H7 (cell line): ENCODE measurements around the gene GPR156. TPM values are rescaled to one million over a fixed set of nuclear protein-coding genes. Genes with fewer than 3 reads are reported as not detected.

Experiments
- DNase-seq: peaks from one replicate; pipeline ENCODE4 v3.0.0; 2012
- H3K27me3 ChIP-seq: 2 replicates; pipeline ENCODE4 v1.6.0; 2011; ENCODE audit warnings: mild to moderate bottlenecking, low read length; ENCODE audit not compliant: control insufficient read depth, insufficient read depth
- H3K36me3 ChIP-seq: replicated peaks from 2 replicates; pipeline ENCODE4 v1.5.1; 2011; ENCODE audit warnings: low read length; ENCODE audit not compliant: control insufficient read depth, insufficient read depth
- H3K4me3 ChIP-seq: 2 replicates; pipeline ENCODE4 v1.5.1; 2011; ENCODE audit warnings: low read depth, mild to moderate bottlenecking, control low read depth, low read length, moderate library complexity; ENCODE audit not compliant: insufficient read depth
- total RNA-seq: library from RNA; depleted of rRNA; stranded (reverse); fragments of >200 nt; shearing (Covaris generic); gene quantifications from 2 replicates; pipeline ENCODE4 v1.2.3, GENCODE V29; 2014

Gene GPR156
- total RNA-seq, 1 experiment from 2014 or later, result 0.55 TPM

DNA sequence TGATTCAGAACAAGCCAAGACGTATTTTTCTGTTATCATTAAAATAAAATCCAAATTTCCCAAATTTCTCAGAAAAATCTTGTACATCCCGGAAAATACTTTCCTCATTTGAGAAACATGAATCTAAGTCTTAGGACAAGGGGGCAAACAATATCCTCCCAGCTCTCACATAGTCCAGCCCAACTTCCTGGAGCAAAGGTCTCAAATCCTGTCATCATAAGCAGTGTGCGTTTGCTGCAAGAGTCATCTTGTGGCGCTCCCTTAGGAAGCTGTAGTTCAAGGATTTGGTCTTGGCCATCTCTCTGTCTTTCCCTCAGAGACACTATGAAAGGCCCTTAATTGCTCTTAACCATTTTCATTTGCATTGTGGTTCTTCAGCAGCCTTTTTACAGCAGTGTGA lies 133.2 kb downstream of the GPR156 start:
- H3K36me3 ChIP-seq, result no peaks in the 10 kb centered on the region
- no peaks in the 10 kb centered on the region for H3K27me3 ChIP-seq
- H3K4me3 ChIP-seq, result no peak overlapping the region
- no peak for DNase-seq

DNA sequence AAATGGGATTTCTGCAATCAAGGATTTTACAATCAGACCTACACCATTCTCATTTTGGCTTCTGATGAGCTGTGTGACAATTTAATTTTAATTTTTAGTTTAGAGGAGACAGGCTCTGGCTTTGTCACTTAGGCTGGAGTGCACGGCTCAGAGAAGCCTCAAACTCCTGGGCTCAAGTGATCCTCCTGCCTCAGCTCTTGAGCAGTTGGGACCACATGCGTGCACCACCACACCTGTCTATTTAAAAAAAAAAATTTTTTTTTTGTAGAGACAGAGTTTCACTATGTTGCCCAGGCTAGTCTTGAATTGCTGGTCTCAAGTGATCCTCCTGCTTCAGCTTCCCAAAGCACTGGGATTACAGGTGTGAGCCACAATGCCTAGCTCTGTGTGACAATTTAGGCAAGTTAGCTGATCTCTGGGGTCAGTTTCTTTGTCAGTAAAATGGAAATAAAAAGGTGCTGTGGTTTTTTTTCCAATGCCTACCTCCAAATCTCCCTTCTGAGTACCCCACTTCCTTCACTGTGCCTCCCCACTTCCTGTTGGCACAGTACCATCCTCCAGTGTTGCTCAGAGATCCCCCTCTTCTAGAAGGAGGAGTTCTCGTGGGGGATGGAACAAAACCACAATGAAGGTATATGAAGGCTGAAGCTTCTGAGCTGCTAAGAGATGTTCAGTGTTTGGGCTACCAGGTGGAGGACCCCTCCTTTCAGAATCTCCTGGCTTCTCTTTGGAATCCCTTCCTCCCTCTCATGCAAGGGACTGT lies 136.7 kb downstream of the GPR156 start:
- no peaks in the 10 kb centered on the region for H3K27me3 ChIP-seq
- no peak overlapping the region for H3K4me3 ChIP-seq
- no peaks in the 10 kb centered on the region for H3K36me3 ChIP-seq
- no peak for DNase-seq

- peak; percentile 56 for DNase-seq
- Histone ChIP-seq H3K27me3 (no peaks in the 10 kb centered on the region), H3K36me3 (no peaks in the 10 kb centered on the region), H3K4me3 (no peak overlapping the region)
Measured at GRCh38 chr3:120147072-120147871, 137.8 kb downstream of the GPR156 start.

DNA sequence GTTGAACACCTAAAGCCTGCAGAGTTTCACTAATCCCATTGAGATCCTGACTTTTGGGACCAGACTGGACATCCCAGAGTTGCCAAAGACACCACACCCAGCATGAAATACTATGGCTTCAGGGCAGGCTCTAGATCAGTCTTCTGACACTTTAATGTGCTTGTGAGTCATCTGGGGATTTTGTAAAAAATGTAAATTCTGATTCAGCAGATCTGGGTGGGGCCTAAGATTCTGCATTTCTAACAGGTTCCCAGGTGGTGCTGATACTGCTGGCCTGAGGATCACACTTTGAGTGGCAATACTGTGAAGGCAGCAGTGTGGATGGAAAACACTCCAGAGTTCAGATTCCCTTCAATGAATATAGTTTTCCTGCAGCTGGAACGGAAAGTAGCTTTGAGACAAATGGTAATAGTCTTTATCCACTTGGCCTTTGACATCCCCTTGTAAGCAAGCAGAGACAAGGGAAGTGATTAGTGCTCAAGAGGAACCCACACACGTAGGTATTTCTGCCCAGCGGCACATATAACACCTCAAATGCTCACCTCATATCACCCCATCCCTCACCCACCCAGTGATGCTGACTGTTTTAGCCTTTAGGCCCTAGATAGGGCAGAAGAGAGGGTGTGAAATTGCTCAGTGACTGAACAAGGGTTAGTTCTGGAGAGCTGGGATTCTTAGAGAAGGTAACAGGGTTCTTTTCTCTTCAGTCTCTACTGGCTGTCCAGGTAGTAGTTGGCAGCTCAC lies 139.3 kb downstream of the GPR156 start:
- DNase-seq, result no peak
- no peaks in the 10 kb centered on the region for H3K27me3 ChIP-seq
- no peak overlapping the region for H3K4me3 ChIP-seq
- H3K36me3 ChIP-seq, result no peaks in the 10 kb centered on the region

DNA sequence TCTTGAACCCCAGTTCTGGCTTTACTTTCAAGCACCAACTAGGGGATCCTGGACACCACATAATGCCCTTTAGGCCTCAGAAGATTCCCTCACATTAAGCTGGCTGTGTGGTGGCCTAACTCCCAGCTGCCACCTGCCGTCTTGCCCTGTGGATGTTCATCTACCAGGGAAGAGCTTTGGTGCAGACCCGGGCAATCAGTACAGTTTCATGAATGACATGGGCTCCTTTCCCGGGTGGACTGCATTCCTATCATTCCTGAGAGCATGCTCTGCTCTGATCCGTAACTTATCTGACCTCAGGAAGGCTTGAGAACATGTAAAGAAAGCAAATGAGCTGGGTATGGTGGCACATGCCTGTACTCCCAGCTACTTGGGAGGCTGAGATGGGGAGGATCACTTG lies 140.8 kb downstream of the GPR156 start:
- no peaks in the 10 kb centered on the region for H3K27me3 ChIP-seq
- H3K4me3 ChIP-seq, result no peak overlapping the region
- no peak for DNase-seq
- no peaks in the 10 kb centered on the region for H3K36me3 ChIP-seq

DNA sequence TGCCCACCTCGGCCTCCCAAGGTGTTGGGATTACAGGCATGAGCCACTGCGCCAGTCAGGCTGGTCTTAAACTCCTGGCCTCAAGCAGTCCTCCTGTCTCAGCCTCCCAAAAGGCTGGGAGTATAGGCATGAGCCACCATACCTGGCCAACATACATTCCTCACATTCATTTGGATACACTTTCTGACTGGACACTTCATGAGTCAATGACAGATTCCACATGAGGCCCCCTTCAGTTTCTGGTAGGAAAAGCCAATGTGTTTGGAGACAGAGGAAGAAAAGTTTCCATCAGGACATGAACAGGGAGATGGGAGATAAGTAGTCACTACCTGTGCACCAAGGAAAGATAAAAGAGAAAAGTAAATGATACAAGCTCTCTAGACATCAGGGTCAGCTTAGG lies 141.3 kb downstream of the GPR156 start:
- no peak for DNase-seq
- Histone ChIP-seq H3K4me3 (no peak overlapping the region), H3K36me3 (no peaks in the 10 kb centered on the region), H3K27me3 (no peaks in the 10 kb centered on the region)

DNA sequence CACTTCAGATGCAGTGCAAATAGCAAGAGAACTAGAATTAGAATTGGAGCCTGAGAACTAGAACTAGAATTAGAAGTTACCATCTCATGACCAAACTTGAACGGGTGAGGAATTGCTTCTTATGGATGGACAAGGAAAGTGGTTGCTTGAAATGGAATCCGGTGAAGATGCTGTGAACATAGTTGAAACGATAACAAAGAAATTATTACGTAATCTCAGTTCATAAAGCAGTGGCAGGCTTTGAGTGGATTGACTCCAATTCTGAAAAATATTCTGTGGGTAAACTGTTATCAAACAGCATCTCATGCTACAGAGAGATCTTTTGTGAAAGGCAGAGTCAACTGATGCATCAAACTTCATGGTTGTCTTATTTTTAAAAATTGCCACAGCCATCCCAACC lies 142.8 kb downstream of the GPR156 start:
- Histone ChIP-seq H3K4me3 (no peak overlapping the region), H3K36me3 (no peaks in the 10 kb centered on the region), H3K27me3 (no peaks in the 10 kb centered on the region)
- no peak for DNase-seq

- no peak for DNase-seq
- Histone ChIP-seq H3K36me3 (no peaks in the 10 kb centered on the region), H3K27me3 (no peaks in the 10 kb centered on the region), H3K4me3 (no peak overlapping the region)
Measured at GRCh38 chr3:120140098-120140742, 144.8 kb downstream of the GPR156 start.

- Histone ChIP-seq H3K36me3 (no peaks in the 10 kb centered on the region), H3K27me3 (no peaks in the 10 kb centered on the region), H3K4me3 (no peak overlapping the region)
- DNase-seq, result no peak
Measured at GRCh38 chr3:120139140-120139539, 145.9 kb downstream of the GPR156 start.

DNA sequence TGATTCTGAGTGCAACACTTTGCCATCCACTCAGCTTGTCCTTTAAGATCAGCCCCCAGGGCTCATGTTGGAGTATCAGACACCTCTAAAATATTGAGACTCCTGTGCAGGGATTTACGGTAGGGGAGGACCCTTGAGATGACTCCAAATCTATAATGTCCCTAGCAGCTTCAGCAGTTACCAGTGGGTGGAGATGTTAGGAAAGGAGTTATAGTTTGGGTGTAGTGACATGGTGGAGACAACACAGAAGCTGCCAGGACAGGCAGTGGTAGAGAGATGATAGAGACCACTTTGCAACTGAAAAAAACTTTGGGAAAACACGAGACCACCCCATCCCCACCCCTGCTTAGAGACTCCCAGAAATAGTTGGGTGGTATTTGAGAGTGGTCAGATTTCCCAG lies 147.5 kb downstream of the GPR156 start:
- no peak for DNase-seq
- no peaks in the 10 kb centered on the region for H3K27me3 ChIP-seq
- H3K4me3 ChIP-seq, result no peak overlapping the region
- H3K36me3 ChIP-seq, result no peaks in the 10 kb centered on the region

GRCh38 chr3:120130656-120131055 lies 154.4 kb downstream of the GPR156 start:
- Histone ChIP-seq H3K27me3 (no peaks in the 10 kb centered on the region), H3K36me3 (no peaks in the 10 kb centered on the region), H3K4me3 (no peak overlapping the region)
- DNase-seq, result no peak

- H3K27me3 ChIP-seq, result no peaks in the 10 kb centered on the region
Measured at GRCh38 chr3:120129718-120130513, 155.1 kb downstream of the GPR156 start.

GRCh38 chr3:120129051-120129450 lies 156.0 kb downstream of the GPR156 start:
- no peaks in the 10 kb centered on the region for H3K27me3 ChIP-seq
- no peak for DNase-seq
- no peaks in the 10 kb centered on the region for H3K36me3 ChIP-seq
- H3K4me3 ChIP-seq, result no peak overlapping the region

More at GRCh38 chr3:120129718-120130513, 155.1 kb downstream of the GPR156 start:
- Histone ChIP-seq H3K36me3 (no peaks in the 10 kb centered on the region), H3K4me3 (no peak overlapping the region)
- DNase-seq, result no peak

- DNase-seq, result no peak
- Histone ChIP-seq H3K4me3 (no peak overlapping the region), H3K36me3 (no peaks in the 10 kb centered on the region), H3K27me3 (no peaks in the 10 kb centered on the region)
Measured at GRCh38 chr3:120125992-120126391, 159.0 kb downstream of the GPR156 start.
